Measurements from ENCODE around the gene FAM3A.

FAM3A gene

DNA sequence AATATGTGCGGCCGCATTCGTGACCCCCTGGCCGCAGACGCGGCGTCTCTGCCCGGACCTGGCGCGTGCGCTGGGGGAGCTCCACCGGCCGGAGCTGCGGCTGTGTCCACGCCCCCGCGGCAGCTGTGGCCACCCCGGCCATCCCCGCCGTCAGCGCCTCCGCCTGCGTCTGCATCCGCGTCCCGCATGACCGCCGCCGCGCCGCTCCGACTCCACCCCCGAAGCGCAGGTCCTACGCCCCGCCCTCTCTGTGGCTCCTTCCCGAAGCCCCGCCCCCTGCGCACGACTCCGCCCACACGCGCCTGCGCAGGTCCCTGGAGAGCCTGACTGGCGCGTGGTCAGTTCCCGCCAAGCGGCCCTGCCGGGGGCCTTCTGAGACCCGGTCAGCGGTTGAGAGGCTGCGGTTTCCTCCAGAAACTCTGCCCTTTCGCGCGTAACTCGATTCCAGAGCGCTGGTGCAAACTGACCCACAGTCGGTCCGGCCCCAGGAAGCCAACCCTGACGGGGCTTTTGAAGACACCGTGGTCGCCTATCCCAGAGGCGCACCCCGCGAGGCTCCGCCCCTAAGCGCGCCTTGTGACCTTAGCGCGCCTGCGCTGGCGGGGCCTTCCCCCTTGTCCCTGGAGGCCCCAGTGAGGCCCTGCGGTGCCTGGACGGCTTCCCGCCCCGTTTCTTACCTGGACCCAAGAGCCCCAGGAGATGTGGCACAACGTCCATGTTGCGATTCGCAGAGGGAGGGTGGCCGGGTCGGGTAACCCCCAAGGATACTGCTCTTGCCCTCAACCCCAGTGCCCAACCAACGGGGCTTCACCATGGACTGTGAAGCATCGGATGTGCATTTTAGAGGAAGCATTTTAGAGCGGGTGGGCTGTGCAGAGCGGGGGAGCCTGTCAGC is 37.1 kb downstream of the FAM3A start, which contains the start of gene LAGE3:
Gene LAGE3, minus strand, starts transcription at position 554 of the 895 bp plus-strand sequence. Its CDS starts 366 bp downstream, at position 188.
- peak; percentile 94 for DNase-seq (ENCODE audit: low spot score)

DNA sequence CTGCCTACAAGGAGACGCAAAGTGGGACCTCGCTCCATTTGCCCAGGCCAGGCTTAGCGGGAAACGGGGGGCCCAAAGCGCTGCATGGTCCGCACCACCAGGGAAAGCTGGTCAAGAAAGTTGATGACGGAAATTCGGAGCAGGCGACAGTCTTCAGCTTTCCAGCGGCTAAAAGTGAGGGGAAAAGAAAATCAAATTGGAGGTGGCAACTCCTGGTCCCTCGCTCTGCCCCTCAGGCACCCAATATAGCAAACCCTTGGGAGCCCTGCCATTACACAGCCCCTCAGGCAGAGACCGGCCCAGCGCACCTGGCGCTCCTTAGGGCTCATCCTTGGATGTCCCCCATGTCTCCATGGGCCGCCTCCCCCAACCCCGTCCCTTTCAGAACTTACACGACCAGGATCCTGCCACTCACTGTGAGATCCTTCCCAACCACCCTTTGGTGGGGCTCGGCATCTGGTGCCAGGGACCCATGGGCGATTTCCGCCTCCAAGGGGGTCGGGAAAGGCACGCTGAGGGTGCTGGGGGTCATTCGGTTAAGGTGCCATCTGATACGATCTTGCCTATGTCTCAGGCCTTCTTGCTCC is 38.0 kb downstream of the FAM3A start:
- no peak for DNase-seq (ENCODE audit: low spot score)

- no peak for DNase-seq (ENCODE audit: low spot score)
Measured at GRCh38 chrX:154476821-154477220, 39.2 kb downstream of the FAM3A start.

DNA sequence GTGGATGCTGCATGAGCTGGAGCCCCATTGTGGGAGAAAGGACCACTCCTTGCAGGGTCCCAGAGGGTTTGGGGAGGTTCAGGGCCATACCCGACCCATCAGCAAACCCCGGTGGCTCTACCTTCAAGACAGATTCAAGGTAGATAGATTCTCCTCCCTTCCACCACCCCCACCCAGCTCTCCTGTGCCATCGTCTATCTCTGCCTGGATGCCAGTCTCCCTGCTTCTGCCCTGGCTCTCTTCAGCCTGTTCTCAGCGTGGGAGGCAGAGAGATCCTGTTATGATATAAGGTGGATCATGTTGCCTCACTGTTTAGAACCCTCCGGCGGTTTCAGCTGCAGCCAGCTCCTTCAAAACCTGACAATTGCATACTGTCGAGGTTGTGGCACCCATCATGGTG is 42.3 kb downstream of the FAM3A start:
- DNase-seq (ENCODE audit: low spot score): no peak

DNA sequence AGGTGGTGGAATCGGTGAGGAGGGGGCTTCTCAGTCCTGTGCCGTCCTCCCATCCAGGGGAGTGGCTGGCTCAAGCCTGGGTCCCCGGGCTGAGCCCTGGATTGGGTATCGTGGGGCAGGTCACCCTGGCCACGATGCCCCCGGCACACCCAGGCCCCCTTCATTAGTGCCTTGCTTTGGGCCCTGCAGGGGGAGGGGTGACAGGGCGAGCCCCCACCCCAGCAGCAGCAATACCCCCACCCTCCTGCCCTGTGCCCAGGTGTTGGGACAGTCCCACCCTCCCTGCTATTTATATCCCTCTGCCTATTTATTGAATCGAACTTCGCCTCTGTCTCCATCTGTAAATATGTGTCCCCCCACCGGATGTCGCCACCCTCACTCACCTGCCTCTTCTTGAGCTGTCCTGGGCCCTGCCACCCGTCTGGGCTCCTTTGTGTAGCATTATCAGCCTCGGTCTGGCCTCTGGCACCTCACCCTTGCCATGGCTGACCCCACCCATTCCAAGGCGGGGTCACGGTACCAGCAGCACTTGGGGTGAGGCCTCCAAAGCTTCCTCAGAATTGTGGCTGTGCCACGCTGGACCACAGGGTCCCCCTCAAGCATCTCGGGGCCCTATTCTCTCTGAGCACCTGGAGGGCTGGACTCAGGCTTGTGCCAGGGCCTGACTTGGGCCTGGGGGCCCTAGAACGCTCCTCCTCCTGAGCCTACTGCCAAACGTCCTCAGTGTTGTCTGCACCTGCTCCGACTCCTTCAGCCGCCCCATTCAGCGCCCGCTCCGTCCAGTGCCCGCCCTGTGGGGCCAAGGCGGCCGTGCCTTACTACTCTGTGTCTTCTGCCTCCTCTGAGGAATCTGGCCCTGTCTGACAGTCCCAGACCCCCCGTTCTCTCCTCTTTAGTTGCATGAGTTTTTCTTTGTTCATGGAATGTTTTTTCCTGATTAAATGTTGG is 43.1 kb downstream of the FAM3A start:
- DNase-seq (ENCODE audit: low spot score): no peak

DNA sequence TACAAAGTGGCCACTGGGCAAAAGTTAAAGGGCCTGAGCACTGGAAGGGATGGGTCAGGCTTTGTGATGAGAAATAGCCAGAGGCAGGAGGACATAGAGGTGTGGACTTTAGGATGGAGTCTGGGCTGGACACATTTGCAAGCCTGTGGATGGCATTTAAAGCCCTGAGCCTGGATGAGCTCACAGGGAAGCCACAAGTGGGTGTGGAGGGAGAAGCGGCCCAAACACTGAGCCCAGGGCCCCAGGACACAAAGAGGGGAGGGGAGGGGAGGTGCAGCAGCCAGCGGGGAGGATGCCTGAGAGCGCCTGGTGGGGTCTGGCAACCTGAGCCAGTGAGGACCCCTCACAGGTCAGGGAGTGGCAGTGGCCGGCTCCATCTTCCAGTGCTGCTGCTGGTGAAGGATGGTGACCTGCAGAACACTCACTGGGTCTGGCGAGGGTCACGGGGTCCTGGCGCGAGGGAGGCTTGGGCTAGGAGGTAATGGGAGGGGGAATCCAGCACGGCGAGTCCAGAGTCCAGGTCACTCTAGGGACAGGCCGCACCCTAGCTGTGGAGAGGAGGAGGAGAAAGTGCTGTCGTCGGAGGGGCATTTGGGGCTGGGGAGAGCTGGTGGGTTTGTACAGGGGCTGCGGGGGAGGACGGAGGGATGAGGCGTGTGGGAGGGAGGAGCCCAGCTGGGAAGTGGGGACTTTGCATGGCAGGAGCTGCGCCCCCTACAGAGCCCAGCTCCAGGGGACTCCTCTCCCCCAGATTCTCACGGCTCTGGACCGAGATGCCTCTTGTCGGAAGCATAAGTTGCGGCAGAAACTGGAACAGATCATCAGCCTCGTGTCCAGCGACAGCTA is 44.0 kb downstream of the FAM3A start:
- DNase-seq (ENCODE audit: low spot score): no peak

GRCh38 chrX:154470914-154471568 is 45.0 kb downstream of the FAM3A start:
- no peak for DNase-seq (ENCODE audit: low spot score)

GRCh38 chrX:154470434-154470833 is 45.6 kb downstream of the FAM3A start:
- no peak for DNase-seq (ENCODE audit: low spot score)

DNA sequence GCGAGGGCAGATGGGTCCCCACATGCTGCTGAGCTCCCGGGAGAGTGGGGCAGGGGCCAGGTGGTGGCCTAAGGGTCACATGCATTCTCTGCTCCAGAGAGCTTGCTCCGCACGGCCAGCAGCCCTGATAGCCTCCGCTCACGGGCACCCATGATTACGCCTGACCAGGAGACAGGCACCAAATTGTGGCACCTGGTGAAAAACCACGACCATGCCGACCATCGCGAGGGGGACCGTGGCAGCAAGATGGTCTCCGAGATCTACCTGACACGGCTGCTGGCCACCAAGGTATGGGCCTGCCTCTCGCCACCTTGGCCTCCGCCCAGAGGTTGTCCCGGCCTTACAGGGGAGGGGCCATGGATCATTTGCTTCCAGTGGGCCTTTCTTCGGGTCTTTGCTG is 46.2 kb downstream of the FAM3A start:
- no peak for DNase-seq (ENCODE audit: low spot score)

DNA sequence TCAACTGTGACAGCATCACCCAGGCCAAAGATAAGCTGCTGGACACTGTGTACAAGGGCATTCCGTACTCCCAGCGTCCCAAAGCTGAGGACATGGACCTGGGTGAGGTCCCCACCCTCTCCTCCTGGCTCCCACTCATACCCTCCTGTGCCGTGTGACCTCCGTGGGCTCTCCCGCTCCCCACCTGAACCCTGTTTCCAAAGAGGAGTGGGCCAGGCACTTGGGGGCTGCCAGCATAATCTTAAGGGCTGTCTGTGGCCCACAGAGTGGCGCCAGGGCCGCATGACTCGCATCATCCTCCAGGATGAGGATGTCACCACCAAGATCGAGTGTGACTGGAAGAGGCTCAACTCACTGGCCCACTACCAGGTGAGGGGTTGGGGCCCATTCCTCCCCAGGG is 46.9 kb downstream of the FAM3A start:
- no peak for DNase-seq (ENCODE audit: low spot score)

- DNase-seq (ENCODE audit: low spot score): no peak
Measured at GRCh38 chrX:154468217-154468616, 47.8 kb downstream of the FAM3A start.

GRCh38 chrX:154467556-154467955 is 48.5 kb downstream of the FAM3A start:
- no peak for DNase-seq (ENCODE audit: low spot score)

DNA sequence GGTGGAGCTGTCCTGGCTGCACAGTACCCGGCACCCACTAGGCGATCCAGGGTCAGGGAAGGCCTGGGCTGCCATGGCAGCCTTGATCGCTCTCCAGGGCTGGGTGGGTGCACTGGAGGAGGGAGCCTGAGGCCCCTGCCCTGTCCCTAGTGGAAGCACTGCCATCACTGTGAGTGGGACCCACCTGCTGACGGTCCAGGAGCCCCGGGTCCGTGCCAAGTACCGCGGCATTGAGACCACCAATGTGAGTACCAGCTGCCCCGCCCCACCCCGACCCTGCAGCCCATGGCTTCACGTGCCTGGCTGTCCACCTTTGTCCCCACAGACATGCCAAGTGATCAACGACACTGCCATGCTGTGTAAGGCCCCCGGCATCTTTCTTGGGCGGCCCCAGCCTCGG is 49.1 kb downstream of the FAM3A start:
- DNase-seq (ENCODE audit: low spot score): no peak

DNA sequence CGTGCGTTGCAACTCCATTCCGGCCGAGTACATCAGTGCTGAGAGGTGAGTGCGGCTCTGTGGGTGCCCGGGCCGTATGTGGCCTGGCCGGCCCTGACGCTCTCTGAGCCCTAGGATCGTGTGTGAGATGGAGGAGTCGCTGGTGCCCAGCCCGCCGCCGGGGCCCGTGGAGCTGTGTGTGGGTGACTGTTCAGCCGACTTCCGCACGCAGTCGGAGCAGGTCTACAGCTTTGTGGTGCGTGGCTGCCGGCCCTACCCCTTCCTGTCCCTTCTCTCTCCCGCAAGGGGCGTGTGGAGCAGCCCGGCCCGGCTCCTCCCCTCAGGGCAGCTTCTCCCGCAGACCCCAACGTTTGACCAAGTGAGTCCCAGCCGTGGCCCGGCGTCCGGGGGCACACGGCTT is 50.0 kb downstream of the FAM3A start:
- no peak for DNase-seq (ENCODE audit: low spot score)

DNA sequence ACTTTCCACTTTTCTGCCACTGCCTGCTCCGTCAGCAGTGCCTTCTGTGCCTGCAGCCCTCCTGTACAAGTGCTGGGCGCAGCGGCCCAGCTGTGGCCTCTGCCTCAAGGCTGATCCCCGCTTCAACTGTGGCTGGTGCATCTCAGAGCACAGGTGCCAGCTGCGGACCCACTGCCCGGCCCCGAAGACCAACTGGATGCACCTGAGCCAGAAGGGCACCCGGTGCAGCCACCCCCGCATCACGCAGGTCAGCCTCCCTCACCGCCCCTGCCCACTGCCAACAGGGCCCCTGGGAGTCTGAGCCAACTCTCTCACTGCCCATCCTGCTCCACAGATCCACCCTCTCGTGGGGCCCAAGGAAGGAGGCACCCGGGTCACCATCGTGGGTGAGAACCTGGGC is 50.4 kb downstream of the FAM3A start:
- no peak for DNase-seq (ENCODE audit: low spot score)

- no peak for DNase-seq (ENCODE audit: low spot score)
Measured at GRCh38 chrX:154464806-154465365, 51.1 kb downstream of the FAM3A start.

DNA sequence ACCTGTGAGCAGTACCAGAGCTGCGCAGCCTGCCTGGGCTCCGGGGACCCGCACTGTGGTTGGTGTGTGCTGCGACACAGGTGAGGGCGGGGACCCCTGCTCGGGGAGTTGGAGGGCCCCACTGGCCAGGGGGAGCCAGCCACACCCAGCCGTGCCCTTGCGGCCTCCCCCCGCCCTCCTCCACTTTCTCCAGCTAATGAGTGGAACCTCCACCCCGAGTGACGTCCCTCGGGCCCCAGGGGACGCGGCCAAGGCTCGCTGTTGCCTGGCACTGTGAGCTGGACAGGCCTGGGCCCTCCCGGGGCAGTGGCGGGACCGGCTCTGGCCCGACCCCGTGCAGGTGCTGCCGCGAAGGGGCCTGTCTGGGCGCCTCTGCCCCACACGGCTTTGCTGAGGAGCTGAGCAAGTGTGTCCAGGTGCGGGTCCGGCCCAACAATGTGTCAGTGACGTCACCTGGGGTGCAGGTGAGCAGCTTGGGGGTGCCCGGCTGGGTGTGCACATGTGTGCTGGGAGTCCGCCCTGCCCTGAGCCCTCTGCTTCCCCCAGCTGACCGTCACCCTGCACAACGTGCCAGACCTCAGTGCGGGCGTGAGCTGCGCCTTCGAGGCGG is 52.3 kb downstream of the FAM3A start:
- no peak for DNase-seq (ENCODE audit: low spot score)

DNA sequence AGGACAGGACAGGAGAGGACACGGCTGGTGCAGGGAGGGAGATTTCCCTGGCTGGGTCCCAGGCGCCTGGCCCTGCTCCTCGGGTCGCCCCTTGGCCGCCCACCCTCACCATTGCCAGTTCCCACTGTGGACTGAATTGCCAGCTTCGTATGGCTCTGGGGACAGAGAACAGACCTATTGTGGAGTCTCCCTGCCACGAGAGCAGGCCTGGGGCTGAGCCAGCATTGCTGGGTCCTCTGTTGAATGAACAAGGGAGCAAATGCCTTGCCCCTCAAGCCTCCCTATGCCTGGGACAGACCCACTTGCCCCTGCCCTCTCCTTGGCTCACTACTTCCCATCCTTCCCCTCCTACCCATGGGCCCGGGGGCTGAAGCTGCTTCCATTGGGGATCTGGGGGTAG is 53.6 kb downstream of the FAM3A start:
- no peak for DNase-seq (ENCODE audit: low spot score)

GRCh38 chrX:154460326-154460725 is 55.7 kb downstream of the FAM3A start:
- no peak for DNase-seq (ENCODE audit: low spot score)

- DNase-seq (ENCODE audit: low spot score): no peak
Measured at GRCh38 chrX:154459832-154460231, 56.2 kb downstream of the FAM3A start.

Measured in CD4-positive, alpha-beta T cell treated with Interleukin-2 at 100 ng/mL for 4 hours (primary cell).